Muscle of leg (tissue), 11 donors: ENCODE results near the gene CUBN. TPM values are rescaled to one million over a fixed set of nuclear protein-coding genes. Genes with fewer than 3 reads are reported as not detected.

Experiments
- DNase-seq: peaks from one replicate; pipeline ENCODE4 v3.0.0; 2013
- H3K27ac ChIP-seq: one replicate; pipeline ENCODE4 v1.5.1; 2013; ENCODE audit warnings: mild to moderate bottlenecking, low read length, control low read depth
- H3K27me3 ChIP-seq: one replicate; pipeline ENCODE4 v1.6.1; 2013; ENCODE audit warnings: low read length; ENCODE audit not compliant: control insufficient read depth, insufficient read depth
- H3K36me3 ChIP-seq: one replicate; pipeline ENCODE4 v1.6.1; 2013; ENCODE audit warnings: low read length; ENCODE audit not compliant: control insufficient read depth, insufficient read depth
- H3K4me1 ChIP-seq: one replicate; pipeline ENCODE4 v1.6.1; 2013; ENCODE audit warnings: low read length; ENCODE audit not compliant: control insufficient read depth, insufficient read depth
- H3K4me3 ChIP-seq: one replicate; pipeline ENCODE4 v1.5.1; 2013; ENCODE audit warnings: low read length, control low read depth
- H3K9me3 ChIP-seq: replicated peaks from 2 replicates; pipeline ENCODE4 v1.6.1; 2013; ENCODE audit warnings: low read depth, low read length; ENCODE audit not compliant: control insufficient read depth
- WGBS: methylation state at CpG from one replicate; pipeline ENCODE4 v1.1.5; 2013; ENCODE audit warnings: missing lambda C conversion rate; ENCODE audit not compliant: insufficient coverage; 5-methylcytosine and 5-hydroxymethylcytosine counted together
- polyA plus RNA-seq, 8 donors: library from polyadenylated mRNA; unstranded; fragments of 120-200 nt; gene quantifications; one replicate each; pipeline versions ENCODE4 v1.2.1 to v1.2.3, GENCODE V29; 2013; ENCODE audit warnings: inconsistent platforms in 1 of 8, low replicate concordance in 1 of 8; ENCODE audit not compliant: insufficient read length in 8 of 8, insufficient read depth in 1 of 8
- total RNA-seq: library from RNA; stranded (reverse); fragments of 120-200 nt; gene quantifications from one replicate; pipeline ENCODE4 v1.2.4, GENCODE V29; 2013

Gene CUBN
- total and polyA plus RNA-seq, 9 donors, result 1.4 to 5.0 (median 2.0) TPM

DNA sequence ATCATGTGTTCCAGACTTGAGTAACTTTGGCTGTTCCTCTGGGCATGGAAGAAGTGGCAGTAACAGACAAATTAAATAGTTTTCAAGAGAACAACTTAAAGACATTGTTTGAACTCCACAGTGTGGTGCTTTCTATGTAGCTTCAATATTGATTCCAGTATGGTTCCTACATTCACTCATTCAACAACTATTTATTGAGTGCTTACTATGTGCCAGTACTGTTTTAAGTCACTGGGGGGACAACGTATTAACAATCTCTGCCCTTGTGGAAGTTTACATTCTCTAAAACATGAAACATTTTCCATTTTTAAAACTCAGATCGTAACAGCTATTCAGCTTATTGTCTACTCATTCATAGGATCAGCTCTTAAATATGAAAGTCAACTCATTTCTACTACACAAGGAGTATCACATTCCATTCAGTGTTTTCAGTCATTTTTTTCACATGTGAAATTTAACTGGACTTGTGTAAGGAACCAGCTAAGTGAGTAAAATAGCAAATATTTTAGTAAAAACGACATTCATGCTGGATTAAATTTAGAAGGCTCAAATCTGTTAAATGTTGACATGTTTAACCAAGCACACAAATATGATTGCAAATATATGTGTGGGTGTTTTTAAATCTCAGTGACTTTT is 13.6 kb upstream of the CUBN start:
- no peak overlapping the region for H3K4me3 ChIP-seq
- H3K36me3 ChIP-seq, result no peaks in the 10 kb centered on the region
- H3K27me3 ChIP-seq, result no peaks in the 10 kb centered on the region
- H3K27ac ChIP-seq, result no peak overlapping the region
- no peaks in the 10 kb centered on the region for H3K9me3 ChIP-seq
- H3K4me1 ChIP-seq, result no peaks in the 10 kb centered on the region
- WGBS, result 80% methylated on average over 1 of the region's 3 CpGs
- no peak for DNase-seq

DNA sequence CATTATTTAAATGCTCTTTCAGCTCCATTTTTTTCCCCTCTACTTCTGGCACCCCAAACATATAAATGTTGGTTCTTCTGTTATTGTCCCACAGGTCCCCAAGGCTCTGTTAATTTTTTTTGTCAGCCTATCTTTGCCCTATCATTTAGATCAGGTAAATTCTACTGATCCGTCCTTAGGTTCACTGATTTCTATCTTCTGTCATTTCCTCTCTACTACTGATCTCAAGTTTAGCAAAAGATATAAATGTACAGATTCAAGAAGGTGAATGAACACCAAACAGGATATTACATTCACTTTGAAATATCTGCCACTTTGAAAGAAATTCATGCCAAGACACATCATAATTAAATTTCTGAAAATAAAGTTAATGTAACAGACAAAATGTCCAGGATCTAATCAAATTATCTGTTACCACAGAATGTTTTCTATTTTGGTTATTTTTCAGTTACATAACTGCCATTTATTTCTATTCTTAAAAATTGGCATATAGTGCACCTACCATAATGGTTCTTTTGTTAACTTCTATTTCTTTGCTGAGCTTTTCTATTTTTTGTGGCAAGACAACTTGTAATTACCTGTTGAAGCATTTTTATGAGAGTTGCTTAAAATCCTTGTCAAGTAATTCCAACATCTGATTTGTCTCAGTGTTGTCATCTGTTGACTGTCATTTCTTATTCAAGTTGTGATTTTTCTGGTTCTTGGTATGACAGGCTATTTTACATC is 12.1 kb upstream of the CUBN start:
- H3K4me1 ChIP-seq, result no peaks in the 10 kb centered on the region
- no CpG with 5 or more reads among the region's 1 CpG for WGBS
- H3K4me3 ChIP-seq, result no peak overlapping the region
- no peaks in the 10 kb centered on the region for H3K36me3 ChIP-seq
- no peaks in the 10 kb centered on the region for H3K9me3 ChIP-seq
- no peak for DNase-seq
- H3K27ac ChIP-seq, result no peak overlapping the region
- H3K27me3 ChIP-seq, result no peaks in the 10 kb centered on the region

DNA sequence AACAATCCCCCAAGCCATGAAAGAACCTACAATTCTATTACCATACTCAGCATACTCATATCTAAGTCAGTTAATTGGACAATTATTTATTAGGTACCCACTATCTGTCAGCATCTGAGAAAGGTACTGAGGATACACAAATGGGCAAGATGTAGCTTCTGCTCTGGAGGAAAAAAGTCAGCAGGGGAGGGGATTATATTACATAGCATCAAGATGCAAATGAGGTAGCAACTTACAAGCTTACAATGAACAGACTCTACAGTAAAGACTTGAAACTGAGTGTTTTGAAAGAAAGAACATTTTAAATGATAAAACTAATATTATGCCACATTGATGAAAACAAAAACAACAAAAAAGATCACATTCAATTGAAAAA is 10.8 kb upstream of the CUBN start:
- H3K4me3 ChIP-seq, result no peak overlapping the region
- DNase-seq, result no peak
- no peaks in the 10 kb centered on the region for H3K27me3 ChIP-seq
- H3K36me3 ChIP-seq, result no peaks in the 10 kb centered on the region
- no peak overlapping the region for H3K27ac ChIP-seq
- H3K9me3 ChIP-seq, result no peaks in the 10 kb centered on the region
- no peaks in the 10 kb centered on the region for H3K4me1 ChIP-seq

DNA sequence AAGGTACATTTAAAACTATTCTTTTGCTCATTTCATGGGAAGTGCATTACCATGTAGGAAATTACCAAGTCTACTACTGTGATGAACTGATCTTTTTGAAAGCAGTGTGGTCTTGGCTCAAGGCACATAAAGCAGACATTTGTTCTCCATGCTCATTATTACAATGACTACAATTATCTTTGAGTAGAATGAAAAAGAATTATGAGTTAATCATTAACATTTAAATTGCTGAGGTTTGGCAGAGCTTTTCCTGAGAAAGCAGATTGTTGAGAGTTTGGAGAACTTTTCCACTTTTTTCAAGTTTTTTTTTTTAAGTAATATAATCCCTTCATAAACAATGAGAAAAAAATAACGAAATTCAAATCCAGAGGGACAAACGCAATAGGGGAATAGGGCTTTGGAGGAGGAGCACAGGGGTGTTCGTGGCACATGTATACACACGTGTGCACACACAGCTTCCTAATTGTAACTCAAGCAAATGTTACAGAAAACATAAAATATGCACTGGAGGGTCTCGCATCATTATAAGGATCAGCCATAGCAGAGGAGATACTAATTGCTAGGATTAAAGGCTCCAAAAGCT is 8.9 kb upstream of the CUBN start:
- H3K9me3 ChIP-seq, result no peaks in the 10 kb centered on the region
- DNase-seq, result peak; percentile 43
- H3K4me3 ChIP-seq, result no peak overlapping the region
- H3K36me3 ChIP-seq, result no peaks in the 10 kb centered on the region
- H3K4me1 ChIP-seq, result no peaks in the 10 kb centered on the region
- no peaks in the 10 kb centered on the region for H3K27me3 ChIP-seq
- no peak overlapping the region for H3K27ac ChIP-seq
- no CpG with 5 or more reads among the region's 5 CpGs for WGBS

DNA sequence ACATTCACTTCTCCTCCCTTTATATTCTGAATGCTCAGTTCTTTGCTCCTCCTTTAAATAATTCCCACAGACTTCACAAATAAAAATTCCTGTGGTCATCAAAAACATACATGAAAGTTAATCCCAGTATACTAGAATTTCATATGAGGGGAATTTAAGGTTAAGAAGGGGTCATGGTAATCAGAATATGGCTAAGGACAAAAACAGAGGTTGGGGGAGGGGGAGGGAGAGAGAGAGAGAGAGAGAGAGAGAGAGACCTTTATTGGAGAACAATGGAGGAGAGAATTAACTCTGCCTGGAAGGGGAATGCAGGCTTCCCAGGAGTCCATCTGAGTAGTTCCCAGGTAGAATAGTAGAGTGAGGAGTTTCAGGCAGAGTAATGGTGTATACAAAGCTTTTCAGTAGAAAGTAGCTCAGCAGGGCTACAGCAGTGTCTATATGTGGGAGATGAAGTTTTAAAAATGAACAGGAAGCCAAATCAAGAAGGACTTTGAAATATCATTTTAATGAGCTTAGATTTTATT is 5.2 kb upstream of the CUBN start:
- Histone ChIP-seq H3K4me3 (no peak overlapping the region), H3K9me3 (no peaks in the 10 kb centered on the region), H3K36me3 (no peaks in the 10 kb centered on the region), H3K27ac (no peak overlapping the region), H3K4me1 (no peaks in the 10 kb centered on the region), H3K27me3 (no peaks in the 10 kb centered on the region)
- no peak for DNase-seq

DNA sequence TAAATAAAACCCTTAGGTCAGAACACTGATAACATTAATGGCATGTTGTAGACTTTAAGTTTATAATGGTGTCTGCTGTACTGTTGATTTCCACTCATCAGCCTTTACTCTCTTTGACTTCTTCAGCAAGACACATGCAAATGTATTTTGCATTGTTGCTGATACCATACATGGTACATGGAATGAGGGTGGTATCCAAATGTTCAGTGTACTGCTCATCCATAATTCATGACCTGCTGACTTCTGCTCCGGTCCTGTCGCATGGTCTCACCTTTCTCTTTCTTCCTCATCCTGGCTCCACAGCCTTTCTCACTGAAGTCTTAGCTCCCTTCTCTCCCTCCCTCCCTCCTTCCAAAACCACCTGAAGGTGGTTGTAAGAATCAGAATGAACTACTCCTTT is 4.7 kb upstream of the CUBN start:
- H3K27ac ChIP-seq, result no peak overlapping the region
- WGBS, result no CpG with 5 or more reads among the region's 2 CpGs
- H3K36me3 ChIP-seq, result no peaks in the 10 kb centered on the region
- no peaks in the 10 kb centered on the region for H3K4me1 ChIP-seq
- no peak for DNase-seq
- no peaks in the 10 kb centered on the region for H3K9me3 ChIP-seq
- H3K4me3 ChIP-seq, result no peak overlapping the region
- H3K27me3 ChIP-seq, result no peaks in the 10 kb centered on the region

DNA sequence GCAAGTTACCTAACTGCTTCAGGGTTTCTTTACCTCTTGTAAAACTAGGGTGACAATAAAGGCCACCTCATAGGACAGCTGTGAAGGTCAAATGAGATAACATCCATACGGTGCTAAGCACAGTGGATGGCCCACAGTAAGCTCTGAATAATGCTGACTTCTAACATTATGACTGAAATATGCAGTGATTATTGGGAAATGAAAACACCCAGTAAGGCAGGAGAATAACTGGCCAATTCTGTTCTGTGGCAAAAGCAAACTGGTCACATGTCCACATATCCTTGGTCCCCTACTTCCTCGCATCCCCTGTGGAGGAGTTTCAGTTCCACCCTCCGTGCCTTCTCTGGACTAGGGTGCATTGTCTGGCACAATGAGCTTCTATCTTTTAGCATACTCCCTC is 1.4 kb downstream of the CUBN start:
- DNase-seq, result peak; percentile 24
- no peaks in the 10 kb centered on the region for H3K27me3 ChIP-seq
- whole genome bisulfite sequencing, result 72% methylated on average over 2 of the region's 3 CpGs
- no peaks in the 10 kb centered on the region for H3K9me3 ChIP-seq
- no peak overlapping the region for H3K27ac ChIP-seq
- H3K4me1 ChIP-seq, result no peaks in the 10 kb centered on the region
- H3K36me3 ChIP-seq, result no peaks in the 10 kb centered on the region
- H3K4me3 ChIP-seq, result no peak overlapping the region

DNA sequence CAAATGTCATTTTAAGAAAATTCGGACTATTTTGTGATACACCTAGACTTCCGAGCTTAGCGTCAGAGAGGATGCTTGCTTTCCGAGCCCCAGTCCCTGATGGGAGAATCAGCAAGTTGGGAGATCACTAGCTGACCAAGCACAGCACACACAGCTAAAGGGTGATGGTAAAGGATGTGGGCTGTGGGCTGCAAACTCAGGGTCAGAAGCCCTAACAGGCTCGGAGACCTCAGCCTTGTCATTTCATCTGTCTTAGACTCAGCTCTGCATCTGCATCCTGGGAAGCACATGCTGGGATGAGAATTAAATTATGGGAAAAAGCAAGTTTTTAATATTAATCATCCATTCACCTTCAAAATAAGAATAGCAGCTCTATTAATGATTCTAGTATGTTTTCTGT is 3.3 kb downstream of the CUBN start:
- WGBS, result 90% methylated on average over 2 of the region's 5 CpGs
- H3K4me1 ChIP-seq, result no peaks in the 10 kb centered on the region
- H3K9me3 ChIP-seq, result no peaks in the 10 kb centered on the region
- no peak overlapping the region for H3K4me3 ChIP-seq
- DNase-seq, result no peak
- H3K27ac ChIP-seq, result no peak overlapping the region
- H3K27me3 ChIP-seq, result no peaks in the 10 kb centered on the region
- no peaks in the 10 kb centered on the region for H3K36me3 ChIP-seq

DNA sequence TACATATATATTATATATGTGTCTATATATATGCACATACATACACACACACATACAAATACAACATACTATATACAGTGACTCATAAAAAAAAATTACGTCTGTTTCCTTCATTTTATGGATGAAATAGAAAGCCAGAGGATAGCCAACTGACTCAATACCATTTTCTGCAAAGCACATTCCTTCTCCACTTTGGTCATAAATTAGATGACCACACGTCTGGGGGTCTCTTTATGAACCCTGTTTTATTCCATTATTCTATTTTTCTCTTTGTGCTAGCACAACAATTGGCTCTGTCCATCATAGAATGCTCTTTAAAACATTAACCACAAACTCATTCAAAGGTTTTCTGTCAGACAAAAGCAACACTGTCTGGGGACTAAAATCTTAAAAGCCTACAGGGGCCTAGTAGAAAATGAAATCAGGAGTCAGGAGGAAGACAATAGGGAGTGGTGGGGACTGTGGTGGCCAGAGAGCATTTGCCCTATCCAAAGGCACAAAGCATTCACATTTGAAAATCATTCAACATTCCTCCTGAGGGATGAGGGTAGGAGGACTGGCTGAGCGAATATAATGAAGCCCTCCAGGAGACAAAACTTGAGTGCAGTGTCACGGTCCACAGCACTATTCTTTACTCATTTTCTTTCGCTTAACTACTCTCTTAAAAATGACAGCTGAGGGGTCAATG is 4.3 kb downstream of the CUBN start:
- 40% methylated on average over 1 of the region's 5 CpGs for WGBS
- H3K27me3 ChIP-seq, result no peaks in the 10 kb centered on the region

DNA sequence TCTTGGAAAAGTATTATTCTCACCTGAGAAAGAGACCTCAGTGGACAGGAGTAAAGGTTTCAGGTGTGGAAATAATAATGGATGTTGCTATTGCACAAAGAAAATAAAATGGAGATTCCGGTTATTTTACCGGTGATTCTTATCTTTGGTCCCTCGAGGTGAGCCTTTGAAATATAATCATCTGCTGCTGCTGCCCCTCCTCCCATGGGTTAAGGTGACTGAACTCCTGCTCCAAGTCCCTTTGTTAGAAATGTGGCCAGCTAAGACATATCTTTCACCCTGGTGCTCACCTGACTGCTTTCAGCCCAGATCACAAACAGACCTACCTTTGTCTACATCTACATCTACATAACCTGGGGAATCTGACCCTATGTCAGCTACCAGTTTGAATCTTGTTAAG is 5.7 kb downstream of the CUBN start:
- no peaks in the 10 kb centered on the region for H3K27me3 ChIP-seq
- no peak for DNase-seq
- H3K27ac ChIP-seq, result no peak overlapping the region
- no peaks in the 10 kb centered on the region for H3K9me3 ChIP-seq
- 71% methylated on average over 3 of the region's 3 CpGs for WGBS
- no peak overlapping the region for H3K4me3 ChIP-seq
- H3K4me1 ChIP-seq, result no peaks in the 10 kb centered on the region
- H3K36me3 ChIP-seq, result no peaks in the 10 kb centered on the region

More for the DNA sequence above, 4.3 kb downstream of the CUBN start:
- Histone ChIP-seq H3K9me3 (no peaks in the 10 kb centered on the region), H3K27ac (no peak overlapping the region), H3K36me3 (no peaks in the 10 kb centered on the region), H3K4me1 (no peaks in the 10 kb centered on the region), H3K4me3 (no peak overlapping the region)
- no peak for DNase-seq
